HepG2 (cell line): ENCODE data around the gene FTL. TPM values are rescaled to one million over a fixed set of nuclear protein-coding genes. Genes with fewer than 3 reads are reported as not detected.

ENCODE experiments used
- AFF4 ChIP-seq: sonication (generic); formaldehyde crosslinking; IDR thresholded peaks from 2 replicates; pipeline ENCODE4 v1.4.0; 2020; ENCODE audit warnings: missing genetic modification reagents
- ATF2 ChIP-seq: sonication (generic); formaldehyde crosslinking; IDR thresholded peaks from 2 replicates; pipeline ENCODE4 v1.4.0; 2020; ENCODE audit warnings: missing genetic modification reagents
- CENPT ChIP-seq: sonication (generic); formaldehyde crosslinking; IDR thresholded peaks from 2 replicates; pipeline ENCODE4 v1.8.0; 2022; ENCODE audit warnings: low read depth, mild to moderate bottlenecking, moderate library complexity, missing genetic modification reagents
- DNMT1 ChIP-seq: sonication (generic); formaldehyde crosslinking; IDR thresholded peaks from 2 replicates; pipeline ENCODE4 v1.5.1; 2020; ENCODE audit warnings: mild to moderate bottlenecking, missing genetic modification reagents
- ELF3 ChIP-seq: IDR thresholded peaks from 2 replicates; pipeline ENCODE4 v1.6.1; 2016; ENCODE audit warnings: missing genetic modification reagents, missing compliant biosample characterization
- FOXA1 ChIP-seq, 2 experiments: fragments of 450-650 bp in 1 of 2; sonication (generic) in 1 of 2; formaldehyde crosslinking in 1 of 2; IDR thresholded peaks; 2 replicates each; pipeline versions ENCODE4 v1.4.0 to v1.6.1; 2016 to 2020; ENCODE audit warnings: missing genetic modification reagents in 1 of 2
- FOXO1 ChIP-seq: sonication (generic); formaldehyde crosslinking; IDR thresholded peaks from 2 replicates; pipeline ENCODE4 v1.4.0; 2020; ENCODE audit warnings: missing genetic modification reagents
- GATAD2A ChIP-seq: IDR thresholded peaks from 2 replicates; pipeline ENCODE4 v1.6.1; 2016
- HNRNPL ChIP-seq: fragments of 200-400 bp; formaldehyde crosslinking; IDR thresholded peaks from 2 replicates; pipeline ENCODE4 v1.6.1; 2017; ENCODE audit warnings: mild to moderate bottlenecking, low read depth, low read length
- KAT8 ChIP-seq: IDR thresholded peaks from 2 replicates; pipeline ENCODE4 v1.6.1; 2016; ENCODE audit warnings: missing genetic modification reagents, missing compliant biosample characterization
- KLF15 ChIP-seq: sonication (generic); formaldehyde crosslinking; IDR thresholded peaks from 2 replicates; pipeline ENCODE4 v1.8.1; 2023; ENCODE audit warnings: borderline replicate concordance, mild to moderate bottlenecking, inconsistent platforms, missing genetic modification reagents, mixed read lengths
- MAX ChIP-seq: IDR thresholded peaks from 2 replicates; pipeline ENCODE4 v1.6.1; 2012; ENCODE audit warnings: inconsistent platforms
- NR2F1 ChIP-seq, 2 experiments: fragments of 450-650 bp in 1 of 2; formaldehyde crosslinking in 1 of 2; IDR thresholded peaks; 2 replicates each; pipeline versions ENCODE4 v1.5.0 to v1.6.1; 2016 to 2020; ENCODE audit warnings: mild to moderate bottlenecking in 1 of 2, missing compliant biosample characterization in 1 of 2, missing genetic modification reagents in 1 of 2, moderate library complexity in 1 of 2
- NR2F2 ChIP-seq: IDR thresholded peaks from 2 replicates; pipeline ENCODE4 v1.6.1; 2012; ENCODE audit warnings: low read depth, inconsistent platforms, borderline replicate concordance
- NR2F6 ChIP-seq, 2 experiments: IDR thresholded peaks; 2 replicates each; pipeline ENCODE4 v1.6.1; 2016; ENCODE audit warnings: antibody characterized with exemption in 1 of 2, mild to moderate bottlenecking in 1 of 2
- RXRA ChIP-seq: sonication (generic); formaldehyde crosslinking; IDR thresholded peaks from 2 replicates; pipeline ENCODE4 v1.5.1; 2020; ENCODE audit warnings: missing genetic modification reagents
- THYN1 ChIP-seq: sonication (generic); formaldehyde crosslinking; IDR thresholded peaks from 2 replicates; pipeline ENCODE4 v1.8.1; 2023; ENCODE audit warnings: low read depth, mild to moderate bottlenecking, moderate library complexity, missing genetic modification reagents, borderline replicate concordance
- TP53 ChIP-seq: sonication (generic); formaldehyde crosslinking; conservative IDR thresholded peaks from 2 replicates; pipeline ENCODE4 v1.4.0; 2020; ENCODE audit warnings: missing genetic modification reagents
- ZFP1 ChIP-seq: IDR thresholded peaks from 2 replicates; pipeline ENCODE4 v1.6.1; 2016
- ZNF121 ChIP-seq: sonication (generic); formaldehyde crosslinking; IDR thresholded peaks from 2 replicates; pipeline ENCODE4 v1.5.0; 2020; ENCODE audit warnings: mild to moderate bottlenecking, missing genetic modification reagents
- ZNF224 ChIP-seq: sonication (generic); formaldehyde crosslinking; IDR thresholded peaks from 2 replicates; pipeline ENCODE4 v1.5.0; 2020; ENCODE audit warnings: mild to moderate bottlenecking, missing genetic modification reagents
- ZNF263 ChIP-seq: sonication (generic); formaldehyde crosslinking; IDR thresholded peaks from 2 replicates; pipeline ENCODE4 v1.4.0; 2020; ENCODE audit warnings: missing genetic modification reagents
- ZNF460 ChIP-seq: sonication (generic); formaldehyde crosslinking; IDR thresholded peaks from 2 replicates; pipeline ENCODE4 v1.5.1; 2020; ENCODE audit warnings: missing genetic modification reagents, mild to moderate bottlenecking, borderline replicate concordance
- ZNF501 ChIP-seq: sonication (generic); formaldehyde crosslinking; IDR thresholded peaks from 2 replicates; pipeline ENCODE4 v1.5.1; 2020; ENCODE audit warnings: mild to moderate bottlenecking, moderate library complexity, missing genetic modification reagents
- ZNF7 ChIP-seq: IDR thresholded peaks from 2 replicates; pipeline ENCODE4 v1.6.1; 2016; ENCODE audit warnings: missing biosample characterization, missing genetic modification reagents
- ZNF766 ChIP-seq: sonication (generic); formaldehyde crosslinking; IDR thresholded peaks from 2 replicates; pipeline ENCODE4 v1.5.0; 2020; ENCODE audit warnings: missing genetic modification reagents, borderline replicate concordance
- ZNF878 ChIP-seq: sonication (generic); formaldehyde crosslinking; IDR thresholded peaks from 2 replicates; pipeline ENCODE4 v1.8.1; 2023; ENCODE audit warnings: mild to moderate bottlenecking, missing genetic modification reagents, moderate library complexity
- ZNF883 ChIP-seq: sonication (generic); formaldehyde crosslinking; IDR thresholded peaks from 2 replicates; pipeline ENCODE4 v1.5.1; 2020; ENCODE audit warnings: mild to moderate bottlenecking, missing genetic modification reagents; ENCODE audit errors: not compliant biosample characterization
- polyA plus RNA-seq, 8 experiments: library from polyadenylated mRNA; depleted of rRNA in 3 of 8; stranded (reverse) in 7 of 8; unstranded in 1 of 8; fragments of >200 nt; fragmentation: Illumina TruSeq in 4 of 8; extraction: Trizol in 4 of 8; gene quantifications; 2 replicates each; pipeline versions ENCODE4 v1.2.1 to v1.2.3, GENCODE V29; 2011 to 2016; ENCODE audit warnings: low read depth in 4 of 8, missing spikeins in 1 of 8, mixed read lengths in 1 of 8; ENCODE audit not compliant: insufficient read depth in 1 of 8
- total RNA-seq, 5 experiments: library from RNA; depleted of rRNA; stranded (reverse); fragments of >200 nt; fragmentation: Illumina TruSeq; extraction: Trizol; gene quantifications; 2 replicates each; pipeline ENCODE4 v1.2.3, GENCODE V29; 2016; ENCODE audit warnings: low read depth in 1 of 5

Gene FTL
- total and polyA plus RNA-seq, 2 of the 13 experiments (the other 11 are each of a cell fraction or from before 2014, with no cell fraction given) = 2,721 to 8,800 TPM

- TF ChIP-seq ZNF121 (CRISPR knock-in tag) (peak; percentile 98), RXRA (CRISPR knock-in tag) (peak; percentile 95), ZNF460 (CRISPR knock-in tag) (peak; percentile 94), MAX (peak; percentile 83), KAT8 (CRISPR knock-in tag) (no peak), ZFP1 (CRISPR knock-in tag) (no peak), FOXO1 (CRISPR knock-in tag) (no peak), ZNF883 (no peak), FOXA1 (IDR thresholded peaks at IDR 0.05) (no peak), FOXA1 (CRISPR knock-in tag; IDR thresholded peaks at IDR 0.05) (no peak), ZNF7 (CRISPR knock-in tag) (no peak), NR2F2 (peak; percentile 82), DNMT1 (CRISPR knock-in tag) (no peak), AFF4 (CRISPR knock-in tag) (peak; percentile 65; the same call in 1 of the 2 replicates), TP53 (CRISPR knock-in tag) (no peak), ELF3 (CRISPR knock-in tag) (no peak), ZNF501 (no peak), ZNF263 (CRISPR knock-in tag) (peak; percentile 24), ZNF766 (0 out of 2 replicates have a peak, but pooled peaks have one; percentile 23), ZNF878 (CRISPR knock-in tag) (no peak), ATF2 (CRISPR knock-in tag) (0 out of 2 replicates have a peak, but pooled peaks have one; percentile 39), KLF15 (CRISPR knock-in tag) (no peak), GATAD2A (CRISPR knock-in tag) (peak; percentile 14; the same call in 1 of the 2 replicates), ZNF224 (no peak), CENPT (CRISPR knock-in tag) (0 out of 2 replicates have a peak, but pooled peaks have one; percentile 43), NR2F6 (IDR thresholded peaks at IDR 0.05) (peak; percentile 96), NR2F6 (CRISPR knock-in tag; IDR thresholded peaks at IDR 0.05) (peak; percentile 84; the same call in 1 of the 2 replicates), NR2F1 (CRISPR knock-in tag; IDR thresholded peaks at IDR 0.05) (peak; percentile 76 to 81; a peak in 3 of 4 replicates), HNRNPL (0 out of 2 replicates have a peak, but pooled peaks have one; percentile 25), THYN1 (CRISPR knock-in tag) (no peak)
Measured at GRCh38 chr19:48961051-48961649, 4.0 kb upstream of the FTL start (continued).
